OCI-LY3 (cell line): Measurements from ENCODE around the gene TUBB3.

ENCODE experiments used
- H2AFZ ChIP-seq: fragments of 200-600, 300-600 bp; shearing (Covaris generic); 2 replicates; pipeline ENCODE4 v1.6.0; 2014; ENCODE audit warnings: antibody characterized with exemption, low read depth, low read length
- H3K27ac ChIP-seq: fragments of 200-600, 300-600 bp; sonication (generic); 2 replicates; pipeline ENCODE4 v1.5.1; 2014; ENCODE audit warnings: mild to moderate bottlenecking, low read length, moderate library complexity, mixed read lengths
- H3K27me3 ChIP-seq: fragments of 200-600, 300-600 bp; sonication (generic); 2 replicates; pipeline ENCODE4 v1.6.1; 2014; ENCODE audit warnings: low read depth, low read length, mixed read lengths
- H3K36me3 ChIP-seq: fragments of 200-600, 300-600 bp; sonication (generic); replicated peaks from 2 replicates; pipeline ENCODE3; 2014; ENCODE audit warnings: low read depth, low read length, mixed read lengths
- H3K4me1 ChIP-seq: fragments of 300-600, 200-600 bp; sonication (generic); 2 replicates; pipeline ENCODE4 v1.6.1; 2014; ENCODE audit warnings: low read length, mixed read lengths
- H3K4me2 ChIP-seq: fragments of 200-600, 300-600 bp; sonication (generic); 2 replicates; pipeline ENCODE4 v1.6.1; 2014; ENCODE audit warnings: low read length, mixed read lengths
- H3K4me3 ChIP-seq: fragments of 300-600, 200-600 bp; sonication (generic); 2 replicates; pipeline ENCODE4 v1.5.1; 2014; ENCODE audit warnings: antibody characterized with exemption, mild to moderate bottlenecking, low read length, moderate library complexity
- H3K79me2 ChIP-seq: fragments of 300-600, 200-600 bp; shearing (Covaris generic); 2 replicates; pipeline ENCODE4 v1.6.1; 2014; ENCODE audit warnings: mild to moderate bottlenecking, low read length, mixed read lengths
- H3K9ac ChIP-seq: fragments of 300-600, 200-600 bp; shearing (Covaris generic); 2 replicates; pipeline ENCODE4 v1.6.0; 2014; ENCODE audit warnings: mild to moderate bottlenecking, low read length, moderate library complexity
- H3K9me3 ChIP-seq: fragments of 200-600, 300-600 bp; shearing (Covaris generic); 2 replicates; pipeline ENCODE4 v1.6.1; 2014; ENCODE audit warnings: low read length, mixed read lengths; ENCODE audit not compliant: insufficient read depth
- H4K20me1 ChIP-seq: fragments of 200-600, 300-600 bp; sonication (generic); 2 replicates; pipeline ENCODE4 v1.6.1; 2016; ENCODE audit warnings: low read length, mixed read lengths; ENCODE audit not compliant: insufficient read depth
- EZH2phosphoT487 ChIP-seq: fragments of 200-600 bp; shearing (Covaris generic); IDR thresholded peaks from 2 replicates; pipeline ENCODE4 v1.6.1; 2018; ENCODE audit warnings: antibody characterized with exemption, mixed run types, low read depth
- TF ChIP-seq, protein P1 (sequence below): fragments of 200-600, 300-600 bp; sonication (generic); IDR thresholded peaks from 2 replicates; pipeline ENCODE4 v1.5.1; 2014; ENCODE audit warnings: antibody characterized with exemption, low read length, low read depth

Gene TUBB3

DNA sequence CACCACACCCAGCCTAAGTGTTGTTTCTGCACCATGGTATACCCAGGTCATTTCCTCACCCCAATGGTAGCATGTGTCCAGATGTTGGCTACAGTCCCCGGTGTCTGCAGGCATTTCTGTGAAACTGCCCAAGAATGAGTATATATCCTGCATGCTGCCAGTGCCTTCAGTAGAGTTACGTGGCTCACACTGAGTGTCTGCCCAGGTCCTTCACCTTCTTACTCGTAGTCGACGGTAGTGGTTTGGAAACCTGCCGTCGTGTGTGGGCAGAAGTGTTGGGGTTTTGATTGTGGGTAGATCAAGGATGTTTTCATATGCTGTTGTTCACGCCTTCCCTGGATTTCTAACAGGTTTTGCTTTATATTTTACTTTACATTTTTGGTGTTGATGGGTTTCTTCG lies 32.9 kb upstream of the TUBB3 start:
- Histone ChIP-seq H3K79me2 (no peaks in the 10 kb centered on the region), H3K4me2 (no peak overlapping the region), H4K20me1 (peaks cover 4% of the 10 kb centered on the region; the same call in 1 of the 2 replicates), H3K4me1 (no peaks in the 10 kb centered on the region), H3K27me3 (no peaks in the 10 kb centered on the region), H2AFZ (no peak overlapping the region), H3K27ac (no peak overlapping the region), H3K9me3 (no peaks in the 10 kb centered on the region), H3K9ac (no peak overlapping the region), H3K4me3 (no peak overlapping the region), H3K36me3 (peaks cover 45% of the 10 kb centered on the region)
- TF ChIP-seq, protein P1, sequence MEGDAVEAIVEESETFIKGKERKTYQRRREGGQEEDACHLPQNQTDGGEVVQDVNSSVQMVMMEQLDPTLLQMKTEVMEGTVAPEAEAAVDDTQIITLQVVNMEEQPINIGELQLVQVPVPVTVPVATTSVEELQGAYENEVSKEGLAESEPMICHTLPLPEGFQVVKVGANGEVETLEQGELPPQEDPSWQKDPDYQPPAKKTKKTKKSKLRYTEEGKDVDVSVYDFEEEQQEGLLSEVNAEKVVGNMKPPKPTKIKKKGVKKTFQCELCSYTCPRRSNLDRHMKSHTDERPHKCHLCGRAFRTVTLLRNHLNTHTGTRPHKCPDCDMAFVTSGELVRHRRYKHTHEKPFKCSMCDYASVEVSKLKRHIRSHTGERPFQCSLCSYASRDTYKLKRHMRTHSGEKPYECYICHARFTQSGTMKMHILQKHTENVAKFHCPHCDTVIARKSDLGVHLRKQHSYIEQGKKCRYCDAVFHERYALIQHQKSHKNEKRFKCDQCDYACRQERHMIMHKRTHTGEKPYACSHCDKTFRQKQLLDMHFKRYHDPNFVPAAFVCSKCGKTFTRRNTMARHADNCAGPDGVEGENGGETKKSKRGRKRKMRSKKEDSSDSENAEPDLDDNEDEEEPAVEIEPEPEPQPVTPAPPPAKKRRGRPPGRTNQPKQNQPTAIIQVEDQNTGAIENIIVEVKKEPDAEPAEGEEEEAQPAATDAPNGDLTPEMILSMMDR, result no peak
- TF ChIP-seq EZH2phosphoT487, result no peak

- Histone ChIP-seq H3K9ac (no peak overlapping the region), H3K4me3 (no peak overlapping the region), H3K9me3 (no peaks in the 10 kb centered on the region), H3K79me2 (no peaks in the 10 kb centered on the region), H3K27ac (no peak overlapping the region), H3K27me3 (no peaks in the 10 kb centered on the region), H4K20me1 (peaks cover 4% of the 10 kb centered on the region; the same call in 1 of the 2 replicates), H3K36me3 (peaks cover 48% of the 10 kb centered on the region), H3K4me1 (no peaks in the 10 kb centered on the region), H2AFZ (no peak overlapping the region), H3K4me2 (no peak overlapping the region)
- TF ChIP-seq, protein P1, result no peak
- TF ChIP-seq EZH2phosphoT487, result no peak
These were observed 32.1 kb upstream of the TUBB3 start for GRCh38 chr16:89890886-89891657.

- no peaks in the 10 kb centered on the region for H3K4me1 ChIP-seq
- no peak overlapping the region for H3K4me2 ChIP-seq
- no peaks in the 10 kb centered on the region for H3K79me2 ChIP-seq
- peaks cover 47% of the 10 kb centered on the region for H3K36me3 ChIP-seq
- H3K9ac ChIP-seq, result no peak overlapping the region
- H3K27me3 ChIP-seq, result no peaks in the 10 kb centered on the region
- H3K4me3 ChIP-seq, result no peak overlapping the region
- TF ChIP-seq, protein P1, result no peak
- no peak for TF ChIP-seq EZH2phosphoT487
- H4K20me1 ChIP-seq, result peaks cover 4% of the 10 kb centered on the region; the same call in 1 of the 2 replicates
- no peak overlapping the region for H3K27ac ChIP-seq
- no peak overlapping the region for H2AFZ ChIP-seq
- no peaks in the 10 kb centered on the region for H3K9me3 ChIP-seq
These were observed 31.0 kb upstream of the TUBB3 start for GRCh38 chr16:89892055-89892630.

- Histone ChIP-seq H3K79me2 (no peaks in the 10 kb centered on the region), H3K4me3 (no peak overlapping the region), H4K20me1 (peaks cover 4% of the 10 kb centered on the region; the same call in 1 of the 2 replicates), H3K27me3 (no peaks in the 10 kb centered on the region), H3K9me3 (no peaks in the 10 kb centered on the region), H3K27ac (no peak overlapping the region), H3K36me3 (peaks cover 47% of the 10 kb centered on the region), H3K4me2 (no peak overlapping the region), H3K4me1 (no peaks in the 10 kb centered on the region), H2AFZ (no peak overlapping the region), H3K9ac (no peak overlapping the region)
- no peak for TF ChIP-seq EZH2phosphoT487
- TF ChIP-seq, protein P1, result no peak
These were observed 30.5 kb upstream of the TUBB3 start for GRCh38 chr16:89892635-89893034.
